ENCODE measurements around the gene IL4R.

Gene IL4R

GRCh38 chr16:27378871-27379481 is 65.2 kb downstream of the IL4R start:
- H4K8ac ChIP-seq (ENCODE audit: low read depth, low read length), result no peak overlapping the region
- no peak overlapping the region for H2BK12ac ChIP-seq (ENCODE audit: low read length)
- no peak overlapping the region for H3K14ac ChIP-seq (ENCODE audit: low read length)
- no peaks in the 10 kb centered on the region for H3K79me2 ChIP-seq (ENCODE audit: control insufficient read depth, insufficient read depth, low read length, poor library complexity)
- no CpG with 5 or more reads among the region's 11 CpGs for WGBS (ENCODE audit: extremely low coverage, insufficient coverage, insufficient read length)
- H3K36me3 ChIP-seq (ENCODE audit: control insufficient read depth in 1 of 2, insufficient read depth in 2 of 2, low read length in 2 of 2), result no peaks in the 10 kb centered on the region
- H3K27ac ChIP-seq (ENCODE audit: low read depth, low read length), result no peak overlapping the region
- peaks cover 2 to 7% of the 10 kb centered on the region in 2 experiments for H3K4me1 ChIP-seq (ENCODE audit: control insufficient read depth in 1 of 2, insufficient read depth in 2 of 2, low read length in 2 of 2)
- no peak overlapping the region for H3K23ac ChIP-seq (ENCODE audit: low read length)
- no peak overlapping the region for H3K4ac ChIP-seq (ENCODE audit: low read depth, low read length)
- peaks cover 2% of the 10 kb centered on the region for H3K79me1 ChIP-seq (ENCODE audit: low read length)
- no peak overlapping the region for H3K18ac ChIP-seq (ENCODE audit: low read length)
- H3K4me3 ChIP-seq (ENCODE audit: low read depth, low read length), result no peak overlapping the region
- H2BK120ac ChIP-seq (ENCODE audit: insufficient read depth, low read length, poor library complexity), result no peak overlapping the region
- H3K9ac ChIP-seq (ENCODE audit: low read length), result no peak overlapping the region
- no peak for DNase-seq
- no peak overlapping the region for H4K91ac ChIP-seq (ENCODE audit: low read depth, low read length)
- no peak overlapping the region for H4K12ac ChIP-seq (ENCODE audit: low read depth, low read length)
- no peaks in the 10 kb centered on the region for H3K27me3 ChIP-seq (ENCODE audit: insufficient read depth, low read length)
- no peak overlapping the region for H3K4me2 ChIP-seq (ENCODE audit: low read length)
- H3K9me3 ChIP-seq (ENCODE audit: insufficient read depth, low read depth, low read length), result peaks cover 2% of the 10 kb centered on the region
- no peak overlapping the region for H2AK5ac ChIP-seq (ENCODE audit: low read length)
- H2AFZ ChIP-seq (ENCODE audit: insufficient read depth, low read length, poor library complexity), result no peak overlapping the region
- no peak overlapping the region for H2BK5ac ChIP-seq (ENCODE audit: low read depth, low read length, poor library complexity)

- no peak overlapping the region for H4K91ac ChIP-seq (ENCODE audit: low read depth, low read length)
- no peak overlapping the region for H2BK12ac ChIP-seq (ENCODE audit: low read length)
- no peak overlapping the region for H2AK5ac ChIP-seq (ENCODE audit: low read length)
- H4K12ac ChIP-seq (ENCODE audit: low read depth, low read length), result no peak overlapping the region
- H3K9me3 ChIP-seq (ENCODE audit: insufficient read depth, low read depth, low read length), result peaks cover 2% of the 10 kb centered on the region
- H3K79me1 ChIP-seq (ENCODE audit: low read length), result no peaks in the 10 kb centered on the region
- WGBS (ENCODE audit: extremely low coverage, insufficient coverage, insufficient read length), result no CpG with 5 or more reads among the region's 9 CpGs
- no peaks in the 10 kb centered on the region for H3K79me2 ChIP-seq (ENCODE audit: control insufficient read depth, insufficient read depth, low read length, poor library complexity)
- no peak overlapping the region for H3K4me2 ChIP-seq (ENCODE audit: low read length)
- H3K4me1 ChIP-seq (ENCODE audit: control insufficient read depth in 1 of 2, insufficient read depth in 2 of 2, low read length in 2 of 2), result peaks cover 2 to 7% of the 10 kb centered on the region in 2 experiments
- H3K23ac ChIP-seq (ENCODE audit: low read length), result no peak overlapping the region
- no peak overlapping the region for H2BK120ac ChIP-seq (ENCODE audit: insufficient read depth, low read length, poor library complexity)
- no peaks in the 10 kb centered on the region for H3K36me3 ChIP-seq (ENCODE audit: control insufficient read depth in 1 of 2, insufficient read depth in 2 of 2, low read length in 2 of 2)
- H2AFZ ChIP-seq (ENCODE audit: insufficient read depth, low read length, poor library complexity), result no peak overlapping the region
- H3K4ac ChIP-seq (ENCODE audit: low read depth, low read length), result no peak overlapping the region
- no peak overlapping the region for H3K4me3 ChIP-seq (ENCODE audit: low read depth, low read length)
- H3K9ac ChIP-seq (ENCODE audit: low read length), result no peak overlapping the region
- H3K18ac ChIP-seq (ENCODE audit: low read length), result no peak overlapping the region
- H2BK5ac ChIP-seq (ENCODE audit: low read depth, low read length, poor library complexity), result no peak overlapping the region
- no peak overlapping the region for H3K14ac ChIP-seq (ENCODE audit: low read length)
- DNase-seq, result no peak
- no peak overlapping the region for H4K8ac ChIP-seq (ENCODE audit: low read depth, low read length)
- H3K27me3 ChIP-seq (ENCODE audit: insufficient read depth, low read length), result no peaks in the 10 kb centered on the region
- H3K27ac ChIP-seq (ENCODE audit: low read depth, low read length), result no peak overlapping the region
These were observed 66.1 kb downstream of the IL4R start for GRCh38 chr16:27379919-27380318.

DNA sequence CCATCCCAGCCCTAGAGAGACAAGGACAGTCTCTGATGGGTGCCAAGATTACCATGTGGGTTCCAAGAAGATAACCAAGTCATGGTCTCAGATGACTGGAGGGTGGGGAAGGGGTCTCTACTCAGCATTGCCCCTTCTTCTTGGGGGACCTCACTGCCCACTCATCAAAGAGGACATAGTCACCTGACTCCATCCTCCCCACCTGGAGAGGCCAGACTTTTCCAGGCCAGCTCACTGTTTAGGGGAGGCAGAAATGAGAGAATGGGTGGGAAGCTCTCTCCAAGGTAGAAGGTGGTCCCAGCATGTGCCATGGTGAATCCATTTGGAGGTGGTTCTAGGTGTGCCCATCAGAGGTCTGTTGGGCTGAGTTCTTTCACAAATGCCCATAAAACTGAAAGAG is 67.5 kb downstream of the IL4R start:
- Histone ChIP-seq H3K27me3 (ENCODE audit: insufficient read depth, low read length) (no peaks in the 10 kb centered on the region), H3K9ac (ENCODE audit: low read length) (no peak overlapping the region), H3K18ac (ENCODE audit: low read length) (no peak overlapping the region), H3K4me3 (ENCODE audit: low read depth, low read length) (no peak overlapping the region), H3K4me2 (ENCODE audit: low read length) (no peak overlapping the region), H3K4me1 (ENCODE audit: control insufficient read depth in 1 of 2, insufficient read depth in 2 of 2, low read length in 2 of 2) (peaks cover 2 to 7% of the 10 kb centered on the region in 2 experiments), H2BK12ac (ENCODE audit: low read length) (no peak overlapping the region), H3K79me1 (ENCODE audit: low read length) (no peaks in the 10 kb centered on the region), H3K79me2 (ENCODE audit: control insufficient read depth, insufficient read depth, low read length, poor library complexity) (no peaks in the 10 kb centered on the region), H3K36me3 (ENCODE audit: control insufficient read depth in 1 of 2, insufficient read depth in 2 of 2, low read length in 2 of 2) (no peaks in the 10 kb centered on the region), H3K14ac (ENCODE audit: low read length) (no peak overlapping the region), H3K27ac (ENCODE audit: low read depth, low read length) (no peak overlapping the region), H3K23ac (ENCODE audit: low read length) (no peak overlapping the region), H4K12ac (ENCODE audit: low read depth, low read length) (no peak overlapping the region), H3K4ac (ENCODE audit: low read depth, low read length) (no peak overlapping the region), H2BK120ac (ENCODE audit: insufficient read depth, low read length, poor library complexity) (no peak overlapping the region), H2BK5ac (ENCODE audit: low read depth, low read length, poor library complexity) (no peak overlapping the region), H3K9me3 (ENCODE audit: insufficient read depth, low read depth, low read length) (peaks cover 2% of the 10 kb centered on the region), H2AFZ (ENCODE audit: insufficient read depth, low read length, poor library complexity) (no peak overlapping the region), H2AK5ac (ENCODE audit: low read length) (no peak overlapping the region), H4K8ac (ENCODE audit: low read depth, low read length) (no peak overlapping the region), H4K91ac (ENCODE audit: low read depth, low read length) (no peak overlapping the region)
- DNase-seq, result no peak

GRCh38 chr16:27381974-27382855 is 68.4 kb downstream of the IL4R start:
- Histone ChIP-seq H3K79me1 (ENCODE audit: low read length) (no peaks in the 10 kb centered on the region), H3K4me2 (ENCODE audit: low read length) (no peak overlapping the region), H3K36me3 (ENCODE audit: control insufficient read depth in 1 of 2, insufficient read depth in 2 of 2, low read length in 2 of 2) (no peaks in the 10 kb centered on the region), H4K91ac (ENCODE audit: low read depth, low read length) (no peak overlapping the region), H3K4me1 (ENCODE audit: control insufficient read depth in 1 of 2, insufficient read depth in 2 of 2, low read length in 2 of 2) (peaks cover 2 to 7% of the 10 kb centered on the region in 2 experiments), H2BK120ac (ENCODE audit: insufficient read depth, low read length, poor library complexity) (no peak overlapping the region), H4K8ac (ENCODE audit: low read depth, low read length) (no peak overlapping the region), H2AFZ (ENCODE audit: insufficient read depth, low read length, poor library complexity) (no peak overlapping the region), H3K4ac (ENCODE audit: low read depth, low read length) (no peak overlapping the region), H2BK5ac (ENCODE audit: low read depth, low read length, poor library complexity) (no peak overlapping the region), H2BK12ac (ENCODE audit: low read length) (no peak overlapping the region), H3K9me3 (ENCODE audit: insufficient read depth, low read depth, low read length) (peaks cover 2% of the 10 kb centered on the region), H3K18ac (ENCODE audit: low read length) (no peak overlapping the region), H3K9ac (ENCODE audit: low read length) (no peak overlapping the region), H3K14ac (ENCODE audit: low read length) (no peak overlapping the region), H3K79me2 (ENCODE audit: control insufficient read depth, insufficient read depth, low read length, poor library complexity) (no peaks in the 10 kb centered on the region), H2AK5ac (ENCODE audit: low read length) (no peak overlapping the region), H3K27ac (ENCODE audit: low read depth, low read length) (no peak overlapping the region), H4K12ac (ENCODE audit: low read depth, low read length) (no peak overlapping the region), H3K27me3 (ENCODE audit: insufficient read depth, low read length) (no peaks in the 10 kb centered on the region), H3K4me3 (ENCODE audit: low read depth, low read length) (no peak overlapping the region), H3K23ac (ENCODE audit: low read length) (no peak overlapping the region)
- no CpG with 5 or more reads among the region's 10 CpGs for WGBS (ENCODE audit: extremely low coverage, insufficient coverage, insufficient read length)
- no peak for DNase-seq

Measured in trophoblast cell (in vitro differentiated cells and primary cell).